GM18526 (cell line): ENCODE data around the gene RMP24.

Source experiments
- POLR2A ChIP-seq: IDR thresholded peaks from 3 replicates; pipeline ENCODE4 v1.6.1; 2011; ENCODE audit not compliant: insufficient read length; ENCODE audit errors: extremely low read depth

The RMP24 gene

GRCh38 chr18:35972197-35973000 lies at the start of gene RMP24:
RMP24 (plus strand) TSS chr18:35972679.
- peak; percentile 85 for TF ChIP-seq POLR2A

- TF ChIP-seq POLR2A, result no peak
Observed at GRCh38 chr18:35923939-35924684, 48.4 kb upstream of the RMP24 start.

GRCh38 chr18:35926884-35927283 lies 45.6 kb upstream of the RMP24 start:
- TF ChIP-seq POLR2A, result no peak

GRCh38 chr18:35927430-35927829 lies 45.0 kb upstream of the RMP24 start:
- TF ChIP-seq POLR2A, result no peak

- no peak for TF ChIP-seq POLR2A
Observed at GRCh38 chr18:35933982-35934381, 38.5 kb upstream of the RMP24 start.

GRCh38 chr18:35934891-35935290 lies 37.6 kb upstream of the RMP24 start:
- no peak for TF ChIP-seq POLR2A

GRCh38 chr18:35935805-35936204 lies 36.7 kb upstream of the RMP24 start:
- TF ChIP-seq POLR2A, result no peak

GRCh38 chr18:35936951-35937350 lies 35.5 kb upstream of the RMP24 start:
- no peak for TF ChIP-seq POLR2A

- no peak for TF ChIP-seq POLR2A
Observed at GRCh38 chr18:35938158-35938557, 34.3 kb upstream of the RMP24 start.

GRCh38 chr18:35938562-35938961 lies 33.9 kb upstream of the RMP24 start:
- TF ChIP-seq POLR2A, result no peak

GRCh38 chr18:35939138-35939537 lies 33.3 kb upstream of the RMP24 start:
- TF ChIP-seq POLR2A, result no peak

GRCh38 chr18:35941299-35941698 lies 31.2 kb upstream of the RMP24 start:
- TF ChIP-seq POLR2A, result no peak

- TF ChIP-seq POLR2A, result no peak
Observed at GRCh38 chr18:35942133-35942532, 30.3 kb upstream of the RMP24 start.

- TF ChIP-seq POLR2A, result no peak
Observed at GRCh38 chr18:35942661-35943060, 29.8 kb upstream of the RMP24 start.

- no peak for TF ChIP-seq POLR2A
Observed at GRCh38 chr18:35948080-35948479, 24.4 kb upstream of the RMP24 start.

GRCh38 chr18:35949090-35949489 lies 23.4 kb upstream of the RMP24 start:
- TF ChIP-seq POLR2A, result no peak
